ENCODE measurements around the gene WBP1.
"Not testable (repeated sequence)": the region's sequence is repeated elsewhere in the genome, so short reads cannot be mapped to it uniquely, and the experiment has no call there.

Gene WBP1

GRCh38 chr2:74439373-74439772 lies 18.9 kb upstream of the WBP1 start:
- H3K4me3 ChIP-seq (ENCODE audit: low read depth, low read length), result no peak overlapping the region; the same call in 1 of the 2 replicates
- no peak for DNase-seq (ENCODE audit: low read depth)
- TF ChIP-seq CTCF (IDR thresholded peaks at IDR 0.05; ENCODE audit: low read depth, low read length, missing control alignments), result no peak

- no peak for TF ChIP-seq CTCF (IDR thresholded peaks at IDR 0.05; ENCODE audit: low read depth, low read length, missing control alignments)
- no peak for DNase-seq (ENCODE audit: low read depth)
- H3K4me3 ChIP-seq (ENCODE audit: low read depth, low read length), result peak overlapping the region; percentile 57
Measured at GRCh38 chr2:74439803-74440377, 18.3 kb upstream of the WBP1 start.

GRCh38 chr2:74440378-74441169 lies 17.7 kb upstream of the WBP1 start:
- peak overlapping the region; percentile 57 for H3K4me3 ChIP-seq (ENCODE audit: low read depth, low read length)
- no peak for DNase-seq (ENCODE audit: low read depth)
- peak; percentile 39 for TF ChIP-seq CTCF (IDR thresholded peaks at IDR 0.05; ENCODE audit: low read depth, low read length, missing control alignments)

- no peak for TF ChIP-seq CTCF (IDR thresholded peaks at IDR 0.05; ENCODE audit: low read depth, low read length, missing control alignments)
- no peak for DNase-seq (ENCODE audit: low read depth)
- peak overlapping the region; percentile 28 for H3K4me3 ChIP-seq (ENCODE audit: low read depth, low read length)
Measured at GRCh38 chr2:74441170-74441689, 17.0 kb upstream of the WBP1 start.

- DNase-seq (ENCODE audit: low read depth), result no peak
- peak within 1 kb of the TSS; percentile 38 for H3K4me3 ChIP-seq (ENCODE audit: low read depth, low read length)
- no peak for TF ChIP-seq CTCF (IDR thresholded peaks at IDR 0.05; ENCODE audit: low read depth, low read length, missing control alignments)
Measured at GRCh38 chr2:74441690-74442482, 16.4 kb upstream of the WBP1 start, which contains the start of gene RTKN. Gene RTKN, minus strand, starts transcription at chr2:74441937. Its CDS starts 121 bp downstream, at chr2:74441816.

- H3K4me3 ChIP-seq (ENCODE audit: low read depth, low read length), result peak overlapping the region; percentile 28; the same call in 1 of the 2 replicates
- not testable (repeated sequence) for DNase-seq (ENCODE audit: low read depth)
Measured at GRCh38 chr2:74442483-74443297, 15.5 kb upstream of the WBP1 start.

All from GM12864 (cell line).